Activated naive CD4-positive, alpha-beta T cell treated with anti-CD3 and anti-CD28 coated beads, Interleukin-2, amount 50 U/mL, for 24 hours (primary cell): Measurements from ENCODE around the gene PREP.

Source experiments
- H3K27ac Mint-ChIP-seq: one replicate; pipeline ENCODE4 v1.8.0; 2021; ENCODE audit warnings: mild to moderate bottlenecking, mixed read lengths
- H3K27me3 Mint-ChIP-seq: one replicate; pipeline ENCODE4 v1.8.0; 2021; ENCODE audit warnings: mixed read lengths
- H3K36me3 Mint-ChIP-seq: one replicate; pipeline ENCODE4 v1.8.0; 2021; ENCODE audit warnings: mixed read lengths
- H3K4me1 Mint-ChIP-seq: one replicate; pipeline ENCODE4 v1.8.0; 2021; ENCODE audit warnings: mixed read lengths
- H3K4me3 Mint-ChIP-seq: one replicate; pipeline ENCODE4 v1.8.0; 2021; ENCODE audit warnings: mild to moderate bottlenecking, mixed read lengths
- H3K9me3 Mint-ChIP-seq: one replicate; pipeline ENCODE4 v1.8.0; 2021; ENCODE audit warnings: mixed read lengths

PREP gene

GRCh38 chr6:105313211-105313610 is 89.7 kb downstream of the PREP start:
- Mint-ChIP-seq H3K27me3 (no peaks in the 10 kb centered on the region), H3K36me3 (peaks cover 20% of the 10 kb centered on the region), H3K4me3 (no peak overlapping the region), H3K27ac (no peak overlapping the region), H3K4me1 (no peaks in the 10 kb centered on the region), H3K9me3 (no peaks in the 10 kb centered on the region)

- no peaks in the 10 kb centered on the region for H3K9me3 Mint-ChIP-seq
- H3K4me3 Mint-ChIP-seq: no peak overlapping the region
- H3K36me3 Mint-ChIP-seq: peaks cover 15% of the 10 kb centered on the region
- H3K27ac Mint-ChIP-seq: no peak overlapping the region
- no peaks in the 10 kb centered on the region for H3K27me3 Mint-ChIP-seq
- H3K4me1 Mint-ChIP-seq: no peaks in the 10 kb centered on the region
Observed at GRCh38 chr6:105310947-105311346, 91.9 kb downstream of the PREP start.

GRCh38 chr6:105310371-105310770 is 92.5 kb downstream of the PREP start:
- Mint-ChIP-seq H3K4me1 (no peaks in the 10 kb centered on the region), H3K9me3 (no peaks in the 10 kb centered on the region), H3K36me3 (peaks cover 14% of the 10 kb centered on the region), H3K27ac (no peak overlapping the region), H3K4me3 (no peak overlapping the region), H3K27me3 (no peaks in the 10 kb centered on the region)

- no peaks in the 10 kb centered on the region for H3K4me1 Mint-ChIP-seq
- no peaks in the 10 kb centered on the region for H3K9me3 Mint-ChIP-seq
- H3K27me3 Mint-ChIP-seq: no peaks in the 10 kb centered on the region
- peaks cover 13% of the 10 kb centered on the region for H3K36me3 Mint-ChIP-seq
- no peak overlapping the region for H3K27ac Mint-ChIP-seq
- no peak overlapping the region for H3K4me3 Mint-ChIP-seq
Observed at GRCh38 chr6:105308840-105309239, 94.0 kb downstream of the PREP start.

- H3K27ac Mint-ChIP-seq: no peak overlapping the region
- H3K36me3 Mint-ChIP-seq: peaks cover 17% of the 10 kb centered on the region
- H3K4me3 Mint-ChIP-seq: no peak overlapping the region
- no peaks in the 10 kb centered on the region for H3K27me3 Mint-ChIP-seq
- no peaks in the 10 kb centered on the region for H3K4me1 Mint-ChIP-seq
- H3K9me3 Mint-ChIP-seq: no peaks in the 10 kb centered on the region
Observed at GRCh38 chr6:105305521-105305920, 97.4 kb downstream of the PREP start.

GRCh38 chr6:105304825-105305224 is 98.1 kb downstream of the PREP start:
- no peaks in the 10 kb centered on the region for H3K4me1 Mint-ChIP-seq
- H3K9me3 Mint-ChIP-seq: no peaks in the 10 kb centered on the region
- no peaks in the 10 kb centered on the region for H3K27me3 Mint-ChIP-seq
- H3K27ac Mint-ChIP-seq: no peak overlapping the region
- H3K36me3 Mint-ChIP-seq: peaks cover 20% of the 10 kb centered on the region
- H3K4me3 Mint-ChIP-seq: no peak overlapping the region

- H3K27ac Mint-ChIP-seq: no peak overlapping the region
Observed at GRCh38 chr6:105304366-105304765, 98.5 kb downstream of the PREP start.

GRCh38 chr6:105302617-105303128 is 100.2 kb downstream of the PREP start:
- H3K27me3 Mint-ChIP-seq: no peaks in the 10 kb centered on the region
- peaks cover 20% of the 10 kb centered on the region for H3K36me3 Mint-ChIP-seq
- no peak overlapping the region for H3K4me3 Mint-ChIP-seq
- H3K4me1 Mint-ChIP-seq: no peaks in the 10 kb centered on the region
- H3K27ac Mint-ChIP-seq: no peak overlapping the region
- no peaks in the 10 kb centered on the region for H3K9me3 Mint-ChIP-seq

More at GRCh38 chr6:105304366-105304765, 98.5 kb downstream of the PREP start:
- Mint-ChIP-seq H3K4me1 (no peaks in the 10 kb centered on the region), H3K27me3 (no peaks in the 10 kb centered on the region), H3K36me3 (peaks cover 20% of the 10 kb centered on the region), H3K4me3 (no peak overlapping the region), H3K9me3 (no peaks in the 10 kb centered on the region)

- no peaks in the 10 kb centered on the region for H3K27me3 Mint-ChIP-seq
- H3K36me3 Mint-ChIP-seq: peaks cover 21% of the 10 kb centered on the region
- no peak overlapping the region for H3K27ac Mint-ChIP-seq
- no peaks in the 10 kb centered on the region for H3K9me3 Mint-ChIP-seq
- no peaks in the 10 kb centered on the region for H3K4me1 Mint-ChIP-seq
- H3K4me3 Mint-ChIP-seq: no peak overlapping the region
Observed at GRCh38 chr6:105301756-105302616, 100.9 kb downstream of the PREP start.

- Mint-ChIP-seq H3K9me3 (no peaks in the 10 kb centered on the region), H3K4me1 (no peaks in the 10 kb centered on the region), H3K27ac (no peak overlapping the region), H3K27me3 (no peaks in the 10 kb centered on the region), H3K36me3 (peaks cover 24% of the 10 kb centered on the region), H3K4me3 (no peak overlapping the region)
Observed at GRCh38 chr6:105301072-105301503, 101.8 kb downstream of the PREP start.

GRCh38 chr6:105300090-105300489 is 102.8 kb downstream of the PREP start:
- Mint-ChIP-seq H3K36me3 (peaks cover 28% of the 10 kb centered on the region), H3K4me3 (no peak overlapping the region), H3K27ac (no peak overlapping the region), H3K9me3 (no peaks in the 10 kb centered on the region), H3K27me3 (no peaks in the 10 kb centered on the region), H3K4me1 (peaks cover 6% of the 10 kb centered on the region)

GRCh38 chr6:105294129-105294528 is 108.8 kb downstream of the PREP start:
- H3K4me1 Mint-ChIP-seq: peaks cover 29% of the 10 kb centered on the region
- H3K4me3 Mint-ChIP-seq: no peak overlapping the region
- H3K27me3 Mint-ChIP-seq: no peaks in the 10 kb centered on the region
- no peaks in the 10 kb centered on the region for H3K9me3 Mint-ChIP-seq
- peaks cover 31% of the 10 kb centered on the region for H3K36me3 Mint-ChIP-seq
- H3K27ac Mint-ChIP-seq: peak overlapping the region; percentile 25

- H3K9me3 Mint-ChIP-seq: no peaks in the 10 kb centered on the region
- no peak overlapping the region for H3K4me3 Mint-ChIP-seq
- peaks cover 33% of the 10 kb centered on the region for H3K36me3 Mint-ChIP-seq
- H3K27ac Mint-ChIP-seq: no peak overlapping the region
- no peaks in the 10 kb centered on the region for H3K27me3 Mint-ChIP-seq
- H3K4me1 Mint-ChIP-seq: peaks cover 29% of the 10 kb centered on the region
Observed at GRCh38 chr6:105292689-105293339, 110.1 kb downstream of the PREP start.

- peaks cover 34% of the 10 kb centered on the region for H3K36me3 Mint-ChIP-seq
- H3K9me3 Mint-ChIP-seq: no peaks in the 10 kb centered on the region
- peaks cover 29% of the 10 kb centered on the region for H3K4me1 Mint-ChIP-seq
- no peaks in the 10 kb centered on the region for H3K27me3 Mint-ChIP-seq
- H3K4me3 Mint-ChIP-seq: no peak overlapping the region
- peak overlapping the region; percentile 42 for H3K27ac Mint-ChIP-seq
Observed at GRCh38 chr6:105291525-105291924, 111.4 kb downstream of the PREP start.

- Mint-ChIP-seq H3K27me3 (no peaks in the 10 kb centered on the region), H3K27ac (no peak overlapping the region), H3K4me1 (no peaks in the 10 kb centered on the region), H3K36me3 (peaks cover 38% of the 10 kb centered on the region), H3K4me3 (no peak overlapping the region), H3K9me3 (no peaks in the 10 kb centered on the region)
Observed at GRCh38 chr6:105282631-105283585, 120.0 kb downstream of the PREP start.
